Aorta (tissue), 5 donors: ENCODE measurements around the gene TMEM247. TPM values are rescaled to one million over a fixed set of nuclear protein-coding genes. Genes with fewer than 3 reads are reported as not detected.

Experiments
- ATAC-seq: fragments of 200-7000 bp; cut with Tn5 transposase; one replicate; pipeline ENCODE4 v1.9.1; 2022; ENCODE audit warnings: moderate library complexity; ENCODE audit not compliant: low FRiP score
- DNase-seq, 2 donors: peaks; one replicate each; pipeline ENCODE4 v3.0.0-alpha.2; 2020
- H3K27ac ChIP-seq, 2 donors: one replicate each; pipeline ENCODE4 v1.5.1; 2013; ENCODE audit warnings: low read length in 2 of 2, mild to moderate bottlenecking in 2 of 2, moderate library complexity in 2 of 2, control low read depth in 1 of 2, inconsistent platforms in 1 of 2, low read depth in 1 of 2
- H3K27me3 ChIP-seq, 2 donors: one replicate each; pipeline ENCODE4 v1.6.1; 2013; ENCODE audit warnings: control low read depth in 1 of 2, low read length in 1 of 2, mild to moderate bottlenecking in 1 of 2, moderate library complexity in 1 of 2; ENCODE audit not compliant: insufficient read depth in 2 of 2, control insufficient read depth in 1 of 2
- H3K36me3 ChIP-seq, 2 donors: one replicate each; pipeline ENCODE4 v1.6.1; 2013; ENCODE audit warnings: control low read depth in 1 of 2, low read length in 1 of 2, mild to moderate bottlenecking in 1 of 2; ENCODE audit not compliant: insufficient read depth in 2 of 2, control insufficient read depth in 1 of 2
- H3K4me1 ChIP-seq, 2 donors: one replicate each; pipeline ENCODE4 v1.6.1; 2013; ENCODE audit warnings: low read length in 2 of 2, control low read depth in 1 of 2, mild to moderate bottlenecking in 1 of 2, moderate library complexity in 1 of 2; ENCODE audit not compliant: insufficient read depth in 2 of 2, control insufficient read depth in 1 of 2
- H3K4me3 ChIP-seq, 2 donors: one replicate each; pipeline ENCODE4 v1.5.1; 2013; ENCODE audit warnings: low read length in 2 of 2, control low read depth in 1 of 2, mild to moderate bottlenecking in 1 of 2
- H3K9me3 ChIP-seq: one replicate; pipeline ENCODE4 v1.6.1; 2013; ENCODE audit warnings: mild to moderate bottlenecking, low read length; ENCODE audit not compliant: control insufficient read depth
- WGBS, 2 donors: extraction: QIAGEN DNeasy Blood & Tissue Kit; methylation state at CpG; one replicate each; pipeline ENCODE4 v1.1.7; 2013; 5-methylcytosine and 5-hydroxymethylcytosine counted together
- intact Hi-C, 2 donors: fragments of 100-400 bp; cut with DNase I; formaldehyde crosslinking; loops; one replicate each; pipeline versions ENCODE4 v1.14.2 to v1.15.0; 2022
- polyA plus RNA-seq, 2 donors: library from polyadenylated mRNA; stranded (reverse); fragments of 200-250 nt; gene quantifications; one replicate each; pipeline ENCODE4 v1.2.3, GENCODE V29; 2013
- total RNA-seq, 2 donors: library from RNA; stranded (reverse); fragmentation: NEBNext Ultra II Directional; extraction: Animal tissue kit (Norgen Biotek cat#: 25700); gene quantifications; one replicate each; pipeline ENCODE4 v1.2.1, GENCODE V29; 2021
- donor health status: healthy with polysubstance abuse.
- donor health status: Bipolar disorder and iron deficiency.
- donor health status: DM: no; HTN: no; CAD: no.
- donor health status: DM: no; HTN: no; CAD: no.
- donor health status: DM: yes; HTN: yes; CAD: no.

TMEM247 gene
- total and polyA plus RNA-seq, 4 donors: not detected

- 92 to 96% methylated on average over 3 of the region's 3 CpGs for WGBS, 2 donors
Observed at GRCh38 chr2:46508759-46509158, 29.4 kb downstream of the TMEM247 start.

DNA sequence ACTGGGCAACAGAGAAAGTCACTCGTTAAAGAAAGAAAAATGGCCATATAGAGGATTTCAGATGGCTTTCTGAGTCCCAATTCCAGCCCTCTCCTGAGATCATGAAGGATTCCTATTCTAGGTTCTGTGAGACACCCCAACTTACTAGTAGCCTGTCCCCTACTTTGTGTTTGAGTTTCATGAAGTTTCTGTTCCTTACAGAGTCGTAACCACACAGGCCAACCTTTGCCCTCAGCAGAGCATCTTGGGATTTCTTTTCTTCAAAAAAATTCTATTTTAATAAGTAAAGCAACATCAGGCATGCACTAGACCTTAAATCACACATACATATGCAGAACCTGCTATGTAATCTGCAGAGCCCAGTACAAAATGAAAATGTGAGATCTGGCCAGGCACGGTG, 30.4 kb downstream of the TMEM247 start:
- WGBS, 2 donors: 97 to 98% methylated on average over 3 of the region's 3 CpGs
- intact Hi-C loops: no loop called here
- Histone ChIP-seq H3K27ac (no peak overlapping the region), H3K4me3 (no peak overlapping the region), H3K4me1 (no peaks in the 10 kb centered on the region), H3K9me3 (no peaks in the 10 kb centered on the region), H3K36me3 (no peaks in the 10 kb centered on the region), H3K27me3 (no peaks in the 10 kb centered on the region)
- DNase-seq: no peak
- ATAC-seq: no peak

More at GRCh38 chr2:46508759-46509158, 29.4 kb downstream of the TMEM247 start:
- H3K27ac ChIP-seq: no peak overlapping the region
- no peaks in the 10 kb centered on the region for H3K9me3 ChIP-seq
- no peak overlapping the region for H3K4me3 ChIP-seq
- ATAC-seq (no peak), DNase-seq (no peak)
- H3K27me3 ChIP-seq: no peaks in the 10 kb centered on the region
- intact Hi-C loops: no loop called here
- H3K36me3 ChIP-seq: no peaks in the 10 kb centered on the region
- no peaks in the 10 kb centered on the region for H3K4me1 ChIP-seq

- intact Hi-C loops: no loop called here
- 80 to 82% methylated on average over 5 of the region's 5 CpGs for WGBS, 2 donors
- Histone ChIP-seq H3K27ac (no peak overlapping the region), H3K4me3 (no peak overlapping the region), H3K36me3 (no peaks in the 10 kb centered on the region), H3K9me3 (no peaks in the 10 kb centered on the region), H3K4me1 (no peaks in the 10 kb centered on the region), H3K27me3 (no peaks in the 10 kb centered on the region)
- ATAC-seq (no peak), DNase-seq (no peak)
Observed at GRCh38 chr2:46510598-46511177, 31.3 kb downstream of the TMEM247 start.

GRCh38 chr2:46512185-46512584, 32.8 kb downstream of the TMEM247 start:
- intact Hi-C loops: no loop called here
- no peak for ATAC-seq

GRCh38 chr2:46514738-46515137, 35.4 kb downstream of the TMEM247 start:
- Histone ChIP-seq H3K9me3 (no peaks in the 10 kb centered on the region), H3K4me3 (no peak overlapping the region), H3K36me3 (no peaks in the 10 kb centered on the region), H3K4me1 (no peaks in the 10 kb centered on the region), H3K27me3 (no peaks in the 10 kb centered on the region), H3K27ac (no peak overlapping the region)
- 74 to 87% methylated on average over 1 of the region's 1 CpG for WGBS, 2 donors
- ATAC-seq (no peak), DNase-seq (no peak)
- intact Hi-C loops: loop anchor here in 1 of 2 donors (5.0 kb wide), 1 partner anchor 47 kb away; no protein-coding TSS in a partner anchor

More at GRCh38 chr2:46512185-46512584, 32.8 kb downstream of the TMEM247 start:
- Histone ChIP-seq H3K36me3 (no peaks in the 10 kb centered on the region), H3K9me3 (no peaks in the 10 kb centered on the region), H3K27ac (no peak overlapping the region), H3K4me1 (no peaks in the 10 kb centered on the region), H3K4me3 (no peak overlapping the region), H3K27me3 (no peaks in the 10 kb centered on the region)
- DNase-seq: no peak
- WGBS, 2 donors: 79 to 86% methylated on average over 10 of the region's 10 CpGs

- Histone ChIP-seq H3K27me3 (no peaks in the 10 kb centered on the region), H3K9me3 (no peaks in the 10 kb centered on the region), H3K27ac (no peak overlapping the region), H3K36me3 (no peaks in the 10 kb centered on the region), H3K4me3 (no peak overlapping the region), H3K4me1 (no peaks in the 10 kb centered on the region)
- WGBS, 2 donors: 93 to 94% methylated on average over 1 of the region's 1 CpG
- DNase-seq (no peak), ATAC-seq (no peak)
- intact Hi-C loops: loop anchor here in 1 of 2 donors (5.0 kb wide), 1 partner anchor 50 kb away; no protein-coding TSS in a partner anchor
Observed at GRCh38 chr2:46517485-46517884, 38.1 kb downstream of the TMEM247 start.

- DNase-seq (peak in 1 of 2 donors; percentile 69), ATAC-seq (no peak)
- H3K36me3 ChIP-seq: no peaks in the 10 kb centered on the region
- intact Hi-C loops: loop anchor here in 1 of 2 donors (5.0 kb wide), 1 partner anchor 52 kb away; no protein-coding TSS in a partner anchor
- H3K4me1 ChIP-seq: no peaks in the 10 kb centered on the region
- H3K27ac ChIP-seq: no peak overlapping the region
- no peak overlapping the region for H3K4me3 ChIP-seq
- no peaks in the 10 kb centered on the region for H3K27me3 ChIP-seq
- WGBS, 2 donors: 20 to 32% methylated on average over 7 of the region's 7 CpGs
- H3K9me3 ChIP-seq: no peaks in the 10 kb centered on the region
Observed at GRCh38 chr2:46518861-46519260, 39.5 kb downstream of the TMEM247 start.

DNA sequence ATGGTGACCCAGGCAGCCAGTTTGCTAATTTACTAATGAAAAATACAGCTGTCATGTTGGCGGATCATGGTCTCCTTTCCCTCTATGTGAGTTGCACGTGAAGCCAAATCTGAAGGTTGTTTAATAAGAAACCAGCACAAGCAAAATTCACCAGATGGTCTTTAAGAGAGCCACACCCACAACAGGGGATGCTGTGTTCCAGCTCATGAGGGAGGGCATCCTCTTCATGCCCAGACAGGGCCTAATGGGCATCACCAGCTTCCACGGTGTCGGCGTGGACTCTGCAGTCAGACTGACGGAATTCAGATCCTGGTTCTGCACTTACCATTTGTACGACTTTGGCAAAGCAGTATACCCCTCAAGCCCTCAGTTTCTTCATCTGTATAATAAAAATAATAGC, 39.9 kb downstream of the TMEM247 start:
- 77 to 85% methylated on average over 7 of the region's 7 CpGs for WGBS, 2 donors
- DNase-seq (no peak), ATAC-seq (no peak)
- intact Hi-C loops: loop anchor here in 1 of 2 donors (5.0 kb wide), 1 partner anchor 52 kb away; no protein-coding TSS in a partner anchor
- Histone ChIP-seq H3K4me3 (no peak overlapping the region), H3K36me3 (no peaks in the 10 kb centered on the region), H3K27me3 (no peaks in the 10 kb centered on the region), H3K9me3 (no peaks in the 10 kb centered on the region), H3K27ac (no peak overlapping the region), H3K4me1 (no peaks in the 10 kb centered on the region)

- ATAC-seq (peak; percentile 19), DNase-seq (no peak)
- no peak overlapping the region for H3K27ac ChIP-seq
- H3K27me3 ChIP-seq: no peaks in the 10 kb centered on the region
- intact Hi-C loops: no loop called here
- WGBS, 2 donors: 67 to 75% methylated on average over 10 of the region's 10 CpGs
- no peaks in the 10 kb centered on the region for H3K9me3 ChIP-seq
- no peaks in the 10 kb centered on the region for H3K4me1 ChIP-seq
- no peak overlapping the region for H3K4me3 ChIP-seq
- H3K36me3 ChIP-seq: no peaks in the 10 kb centered on the region
Observed at GRCh38 chr2:46520130-46520711, 40.9 kb downstream of the TMEM247 start.
